Head of caudate nucleus (tissue), 42 donors: Measurements from ENCODE around the gene ZNF496.
"Not testable (repeated sequence)": the region's sequence is repeated elsewhere in the genome, so short reads cannot be mapped to it uniquely, and the experiment has no call there.

Experiments
- DNase-seq, 42 donors: peaks; one replicate each; pipeline versions ENCODE4 v3.0.0 to v3.0.0-alpha.2; 2020 to 2021; ENCODE audit warnings: mixed read lengths in 7 of 42
- intact Hi-C: fragments of 100-400 bp; cut with DNase I; formaldehyde crosslinking; loops from one replicate; pipeline ENCODE4 v1.15.0; 2022

ZNF496 gene

GRCh38 chr1:247299723-247300381, 31.8 kb downstream of the ZNF496 start:
- DNase-seq = no peak
- intact Hi-C loops = no loop called here

GRCh38 chr1:247298701-247299100, 33.0 kb downstream of the ZNF496 start:
- intact Hi-C loops = no loop called here
- peak in 1 of 42 donors; percentile 6 for DNase-seq

GRCh38 chr1:247298124-247298481, 33.6 kb downstream of the ZNF496 start:
- intact Hi-C loops = no loop called here
- no peak for DNase-seq

GRCh38 chr1:247297263-247298123, 34.2 kb downstream of the ZNF496 start:
- intact Hi-C loops = no loop called here
- DNase-seq = peak in 2 of 42 donors; percentile 27 to 29

- DNase-seq = no peak
- intact Hi-C loops = no loop called here
These were observed 35.0 kb downstream of the ZNF496 start for GRCh38 chr1:247296599-247297180.

- no peak for DNase-seq
- intact Hi-C loops = no loop called here
These were observed 35.9 kb downstream of the ZNF496 start for GRCh38 chr1:247295746-247296145.

GRCh38 chr1:247295274-247295684, 36.4 kb downstream of the ZNF496 start:
- intact Hi-C loops = no loop called here
- DNase-seq = no peak

- intact Hi-C loops = no loop called here
- peak in 1 of 42 donors; percentile 7 for DNase-seq
These were observed 37.4 kb downstream of the ZNF496 start for GRCh38 chr1:247294282-247294681.

GRCh38 chr1:247293047-247293446, 38.6 kb downstream of the ZNF496 start:
- peak in 1 of 42 donors; percentile 5 for DNase-seq
- intact Hi-C loops = no loop called here

GRCh38 chr1:247291833-247292561, 39.7 kb downstream of the ZNF496 start:
- intact Hi-C loops = no loop called here

GRCh38 chr1:247291161-247291560, 40.5 kb downstream of the ZNF496 start:
- intact Hi-C loops = no loop called here
- DNase-seq = peak in 1 of 42 donors; percentile 28

More at GRCh38 chr1:247291833-247292561, 39.7 kb downstream of the ZNF496 start:
- DNase-seq = peak in 1 of 42 donors; percentile 40

GRCh38 chr1:247290576-247290975, 41.1 kb downstream of the ZNF496 start:
- intact Hi-C loops = no loop called here
- DNase-seq = no peak

- peak in 3 of 42 donors; percentile 0 to 16 (median 3) for DNase-seq
- intact Hi-C loops = not testable (repeated sequence)
These were observed 42.3 kb downstream of the ZNF496 start for GRCh38 chr1:247289274-247289892.

- DNase-seq = peak in 3 of 42 donors; percentile 4 to 17 (median 13)
These were observed 43.3 kb downstream of the ZNF496 start for GRCh38 chr1:247288341-247288740.

GRCh38 chr1:247287460-247287859, 44.2 kb downstream of the ZNF496 start:
- intact Hi-C loops = no loop called here
- peak in 3 of 42 donors; percentile 2 to 31 (median 10) for DNase-seq

More at GRCh38 chr1:247288341-247288740, 43.3 kb downstream of the ZNF496 start:
- intact Hi-C loops = no loop called here

GRCh38 chr1:247286134-247286670, 45.5 kb downstream of the ZNF496 start:
- intact Hi-C loops = no loop called here
- peak in 2 of 42 donors; percentile 19 to 37 for DNase-seq

GRCh38 chr1:247281001-247281574, 50.6 kb downstream of the ZNF496 start:
- peak in 2 of 42 donors; percentile 19 to 26 for DNase-seq
- intact Hi-C loops = no loop called here

- intact Hi-C loops = no loop called here
- no peak for DNase-seq
These were observed 54.5 kb downstream of the ZNF496 start for GRCh38 chr1:247277191-247277590.
